ENCODE data around the gene NES. TPM values are rescaled to one million over a fixed set of nuclear protein-coding genes. Genes with fewer than 3 reads are reported as not detected.
A peak's percentile ranks its signal among the peaks of the same experiment; 100 is the strongest.

NES gene
- total RNA-seq, 1 donor from 2014 or later: 74.1 TPM

DNA sequence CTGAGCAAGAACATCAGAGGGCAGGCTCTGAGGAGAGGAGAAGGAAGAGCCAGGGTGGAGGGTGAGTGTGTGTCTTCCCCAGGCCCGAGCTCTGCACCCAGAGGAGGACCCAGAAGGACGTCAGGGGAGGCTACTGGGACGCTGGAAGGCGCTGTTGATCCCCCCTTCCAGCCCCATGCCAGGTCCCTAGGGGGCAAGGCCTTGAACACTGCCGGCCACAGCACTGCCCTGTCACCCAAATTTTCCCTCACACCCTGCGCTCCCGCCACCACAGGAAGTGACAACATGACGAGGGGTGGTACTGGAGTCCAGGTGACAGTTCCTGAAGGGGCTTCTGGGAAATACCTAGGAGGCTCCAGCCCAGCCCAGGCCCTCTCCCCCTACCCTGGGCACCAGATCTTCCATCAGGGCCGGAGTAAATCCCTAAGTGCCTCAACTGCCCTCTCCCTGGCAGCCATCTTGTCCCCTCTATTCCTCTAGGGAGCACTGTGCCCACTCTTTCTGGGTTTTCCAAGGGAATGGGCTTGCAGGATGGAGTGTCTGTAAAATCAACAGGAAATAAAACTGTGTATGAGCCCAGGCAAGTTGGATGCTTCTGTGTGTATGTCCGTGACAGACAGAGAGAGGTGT lies 18.1 kb downstream of the NES start:
- H3K36me3 ChIP-seq: no peaks in the 10 kb centered on the region
- TF ChIP-seq, protein P1, sequence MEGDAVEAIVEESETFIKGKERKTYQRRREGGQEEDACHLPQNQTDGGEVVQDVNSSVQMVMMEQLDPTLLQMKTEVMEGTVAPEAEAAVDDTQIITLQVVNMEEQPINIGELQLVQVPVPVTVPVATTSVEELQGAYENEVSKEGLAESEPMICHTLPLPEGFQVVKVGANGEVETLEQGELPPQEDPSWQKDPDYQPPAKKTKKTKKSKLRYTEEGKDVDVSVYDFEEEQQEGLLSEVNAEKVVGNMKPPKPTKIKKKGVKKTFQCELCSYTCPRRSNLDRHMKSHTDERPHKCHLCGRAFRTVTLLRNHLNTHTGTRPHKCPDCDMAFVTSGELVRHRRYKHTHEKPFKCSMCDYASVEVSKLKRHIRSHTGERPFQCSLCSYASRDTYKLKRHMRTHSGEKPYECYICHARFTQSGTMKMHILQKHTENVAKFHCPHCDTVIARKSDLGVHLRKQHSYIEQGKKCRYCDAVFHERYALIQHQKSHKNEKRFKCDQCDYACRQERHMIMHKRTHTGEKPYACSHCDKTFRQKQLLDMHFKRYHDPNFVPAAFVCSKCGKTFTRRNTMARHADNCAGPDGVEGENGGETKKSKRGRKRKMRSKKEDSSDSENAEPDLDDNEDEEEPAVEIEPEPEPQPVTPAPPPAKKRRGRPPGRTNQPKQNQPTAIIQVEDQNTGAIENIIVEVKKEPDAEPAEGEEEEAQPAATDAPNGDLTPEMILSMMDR (IDR thresholded peaks at IDR 0.05): no peak
- no peak for DNase-seq (ENCODE audit: low spot score in 2 of 2)
- intact Hi-C loops (cut with DNase I): loop anchor here (5.0 kb wide), 1 partner anchor 202 kb away; no protein-coding TSS in a partner anchor
- H3K9me3 ChIP-seq: no peaks in the 10 kb centered on the region
- no peaks in the 10 kb centered on the region for H3K27me3 ChIP-seq
- peak overlapping the region in 1 of 2 donors; percentile 27 for H3K4me3 ChIP-seq
- H3K4me1 ChIP-seq: peaks cover 40 to 55% of the 10 kb centered on the region in 2 donors
- H3K27ac ChIP-seq: peak overlapping the region; percentile 68 to 90

DNA sequence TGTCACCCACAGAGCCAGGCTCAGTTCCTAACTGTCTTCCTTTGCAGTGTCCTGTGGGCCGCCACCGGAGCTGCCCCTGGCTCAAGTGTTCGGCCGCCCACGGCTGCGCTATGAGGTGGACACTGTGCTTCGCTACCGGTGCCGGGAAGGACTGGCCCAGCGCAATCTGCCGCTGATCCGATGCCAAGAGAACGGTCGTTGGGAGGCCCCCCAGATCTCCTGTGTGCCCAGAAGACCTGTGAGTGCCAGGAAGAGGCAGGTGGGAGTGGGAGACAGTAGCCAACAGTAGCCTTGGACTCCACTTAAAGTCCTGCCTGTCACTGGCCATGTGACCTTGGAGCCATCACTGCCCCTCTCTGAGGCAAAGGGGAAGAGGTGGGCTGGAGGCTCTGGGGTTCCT lies 18.7 kb downstream of the NES start:
- no peak overlapping the region for H3K27ac ChIP-seq
- peaks cover 34 to 49% of the 10 kb centered on the region in 2 donors for H3K4me1 ChIP-seq
- TF ChIP-seq, protein P1 (IDR thresholded peaks at IDR 0.05): no peak
- H3K27me3 ChIP-seq: no peaks in the 10 kb centered on the region
- H3K9me3 ChIP-seq: no peaks in the 10 kb centered on the region
- H3K4me3 ChIP-seq: no peak overlapping the region
- no peaks in the 10 kb centered on the region for H3K36me3 ChIP-seq
- intact Hi-C loops (cut with DNase I): loop anchor here (5.0 kb wide), 1 partner anchor 201 kb away; no protein-coding TSS in a partner anchor
- no peak for DNase-seq (ENCODE audit: low spot score in 2 of 2)

DNA sequence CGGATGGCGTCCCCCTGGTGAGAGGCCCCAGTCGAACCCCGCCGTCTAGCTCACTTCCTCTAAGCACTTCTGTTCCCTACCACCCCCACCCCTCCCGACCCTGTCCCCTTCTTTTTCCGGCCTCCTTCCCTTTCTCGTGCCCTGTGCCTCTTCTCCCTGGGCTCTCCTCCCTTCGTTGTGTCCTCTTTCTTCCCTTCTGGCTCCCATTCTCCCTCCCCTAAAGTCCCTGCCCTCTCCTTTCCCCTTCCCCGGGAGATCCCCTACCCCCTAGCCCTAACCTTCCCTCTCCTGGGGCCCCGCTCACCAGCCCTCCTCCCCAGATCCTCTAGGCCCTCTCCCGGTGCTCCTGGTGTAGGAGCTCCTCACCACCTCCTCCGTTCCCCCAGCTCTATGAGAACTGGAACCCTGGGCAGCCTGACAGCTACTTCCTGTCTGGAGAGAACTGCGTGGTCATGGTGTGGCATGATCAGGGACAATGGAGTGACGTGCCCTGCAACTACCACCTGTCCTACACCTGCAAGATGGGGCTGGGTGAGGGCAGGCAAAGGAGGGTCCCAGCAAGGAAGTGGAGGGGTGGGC lies 19.4 kb downstream of the NES start:
- H3K27me3 ChIP-seq: no peaks in the 10 kb centered on the region
- peaks cover 30 to 43% of the 10 kb centered on the region in 2 donors for H3K4me1 ChIP-seq
- DNase-seq (ENCODE audit: low spot score in 2 of 2): no peak
- intact Hi-C loops (cut with DNase I): loop anchor here (1.0 to 5.0 kb wide), 4 partner anchors 32 to 273 kb away; no protein-coding TSS in a partner anchor
- TF ChIP-seq, protein P1 (IDR thresholded peaks at IDR 0.05): no peak
- no peak overlapping the region for H3K27ac ChIP-seq
- H3K4me3 ChIP-seq: peak overlapping the region in 1 of 2 donors; percentile 64
- no peaks in the 10 kb centered on the region for H3K36me3 ChIP-seq
- H3K9me3 ChIP-seq: no peaks in the 10 kb centered on the region

DNA sequence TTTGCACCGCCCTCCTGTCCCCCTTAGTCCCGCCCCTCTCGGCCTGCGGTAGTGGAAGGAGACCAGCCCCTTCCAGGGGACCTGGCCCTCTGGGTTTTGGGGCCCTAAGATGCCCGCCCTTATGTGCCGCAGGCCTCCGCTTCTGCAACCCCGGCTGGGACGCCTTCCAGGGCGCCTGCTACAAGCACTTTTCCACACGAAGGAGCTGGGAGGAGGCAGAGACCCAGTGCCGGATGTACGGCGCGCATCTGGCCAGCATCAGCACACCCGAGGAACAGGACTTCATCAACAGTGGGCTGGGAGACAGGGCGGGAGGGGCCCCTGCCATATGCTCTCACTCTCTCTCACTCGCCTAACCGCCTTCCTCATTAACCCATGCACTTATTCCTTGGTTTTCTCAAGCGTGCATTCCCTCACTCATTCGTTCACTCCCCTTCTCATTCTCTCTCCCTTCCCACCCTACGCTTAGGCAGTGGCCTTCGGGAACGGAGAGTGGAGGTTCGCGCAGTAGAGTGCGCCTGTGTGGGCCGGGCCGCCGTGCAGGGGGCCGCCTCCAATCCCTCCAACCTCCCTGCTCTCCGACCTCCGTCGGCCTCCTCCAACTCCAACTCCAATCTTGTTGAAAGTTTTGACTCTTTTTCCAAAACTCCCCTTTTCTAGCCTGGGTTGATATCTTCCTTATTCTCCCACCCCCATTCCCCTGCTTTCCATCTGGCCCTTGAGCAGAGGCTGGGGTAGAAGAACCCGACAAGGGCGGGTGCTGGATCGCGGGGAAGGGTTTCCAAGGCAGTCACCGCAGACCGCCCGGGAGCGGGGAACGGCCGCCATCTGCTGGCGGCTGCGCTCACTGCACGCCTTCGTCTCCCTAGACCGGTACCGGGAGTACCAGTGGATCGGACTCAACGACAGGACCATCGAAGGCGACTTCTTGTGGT lies 20.1 kb downstream of the NES start:
- intact Hi-C loops (cut with DNase I): loop anchor here (1.0 to 5.0 kb wide), 4 partner anchors 31 to 272 kb away; no protein-coding TSS in a partner anchor
- no peaks in the 10 kb centered on the region for H3K36me3 ChIP-seq
- peak in 1 of 2 donors; percentile 89 for DNase-seq (ENCODE audit: low spot score in 2 of 2)
- H3K9me3 ChIP-seq: no peaks in the 10 kb centered on the region
- no peak overlapping the region for H3K27ac ChIP-seq
- H3K27me3 ChIP-seq: no peaks in the 10 kb centered on the region
- TF ChIP-seq, protein P1 (IDR thresholded peaks at IDR 0.05): peak; percentile 94 to 97 (median 96)
- H3K4me1 ChIP-seq: peaks cover 23 to 35% of the 10 kb centered on the region in 2 donors
- H3K4me3 ChIP-seq: peak overlapping the region; percentile 44 to 64

DNA sequence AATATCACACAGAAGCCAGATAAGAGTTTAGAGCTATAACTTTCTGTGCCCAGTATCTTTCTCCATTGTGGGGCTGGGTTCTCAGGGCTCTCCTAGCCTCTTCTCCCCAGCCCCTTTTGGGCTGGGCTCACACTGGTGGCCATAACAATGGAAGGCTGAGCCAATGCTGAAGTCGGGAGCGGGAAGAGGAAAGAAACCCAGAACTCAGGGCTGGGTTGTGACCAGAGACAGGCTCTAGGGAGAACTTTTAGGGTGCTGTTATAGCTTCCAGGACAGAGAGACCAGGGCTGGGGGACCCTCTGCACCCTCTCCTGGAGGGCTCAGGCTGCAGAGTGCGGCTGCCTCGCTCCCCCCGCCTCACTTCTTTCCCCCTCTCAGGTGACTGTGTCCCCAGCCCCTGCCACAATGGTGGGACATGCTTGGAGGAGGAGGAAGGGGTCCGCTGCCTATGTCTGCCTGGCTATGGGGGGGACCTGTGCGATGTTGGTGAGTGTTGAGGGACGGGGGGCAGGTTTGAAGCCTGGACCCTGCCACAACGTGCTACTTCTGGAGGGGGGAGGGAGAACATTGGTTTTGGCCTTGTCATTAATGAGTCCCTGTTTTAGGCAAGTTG lies 21.2 kb downstream of the NES start:
- Histone ChIP-seq H3K27me3 (no peaks in the 10 kb centered on the region), H3K4me1 (peaks cover 17 to 27% of the 10 kb centered on the region in 2 donors), H3K4me3 (no peak overlapping the region), H3K9me3 (no peaks in the 10 kb centered on the region), H3K27ac (no peak overlapping the region), H3K36me3 (no peaks in the 10 kb centered on the region)
- TF ChIP-seq, protein P1 (IDR thresholded peaks at IDR 0.05): no peak
- no peak for DNase-seq (ENCODE audit: low spot score in 2 of 2)
- intact Hi-C loops (cut with DNase I): loop anchor here (2.0 to 5.0 kb wide), 2 partner anchors 199 to 271 kb away; no protein-coding TSS in a partner anchor
